Nucleus accumbens (tissue), 56 donors: ENCODE data around the gene ZC3H14.

Source experiments
- DNase-seq, 56 donors: peaks; one replicate each; lab custom pipeline; 2025; lab: John Stamatoyannopoulos, UW

Gene ZC3H14

DNA sequence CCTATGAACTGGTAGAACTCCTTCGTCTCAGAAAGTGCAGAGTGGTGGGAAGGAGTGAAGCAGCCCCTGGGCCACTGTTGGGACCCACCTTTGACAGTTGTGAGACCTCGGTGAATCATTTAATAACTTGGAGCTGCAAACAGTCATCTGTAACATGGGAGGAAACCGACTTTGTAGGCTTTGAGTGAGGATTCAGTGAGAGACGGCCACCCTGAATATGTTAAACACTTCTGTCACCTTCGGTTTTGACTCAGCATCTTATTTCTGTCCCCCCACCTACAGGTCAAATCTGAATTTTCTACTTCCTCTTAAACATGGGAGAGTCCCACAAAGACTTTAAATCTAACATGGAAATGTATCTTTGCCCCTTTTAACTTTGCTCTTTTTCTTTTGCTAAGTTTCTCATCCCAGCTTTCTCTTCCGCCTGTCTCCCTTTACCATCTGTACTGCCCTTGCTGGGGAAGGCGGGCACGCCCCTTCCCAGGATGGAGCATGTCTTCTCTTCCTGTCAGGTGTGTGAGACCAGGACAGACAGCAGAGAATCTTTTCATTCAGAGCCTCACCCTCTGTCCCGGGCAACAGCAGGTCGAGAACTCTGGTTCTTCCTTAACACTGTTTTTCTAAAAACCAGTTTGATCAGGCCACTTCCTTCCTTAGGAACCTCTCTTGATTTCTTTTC is 37.1 kb downstream of the ZC3H14 start:
- DNase-seq = no peak

DNA sequence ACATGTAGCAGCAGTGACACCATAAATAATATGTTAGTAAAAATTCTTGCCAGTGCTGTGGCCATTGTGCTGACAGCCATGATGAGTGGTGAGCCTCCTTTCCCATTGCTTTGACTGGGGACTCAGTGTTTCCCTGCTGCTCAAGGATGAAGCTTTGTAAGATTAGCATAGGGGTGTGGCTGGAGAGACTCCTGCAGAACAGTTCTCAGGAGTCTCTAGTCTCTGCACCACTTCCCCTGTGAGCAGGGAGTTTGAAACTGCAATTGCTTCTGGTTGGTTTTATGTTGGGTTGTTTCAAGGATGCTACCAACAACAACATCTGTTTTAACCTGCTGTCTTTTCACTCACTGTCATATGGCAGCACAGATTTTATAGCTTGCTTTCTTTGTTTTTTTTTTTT is 41.4 kb downstream of the ZC3H14 start:
- DNase-seq = no peak

DNA sequence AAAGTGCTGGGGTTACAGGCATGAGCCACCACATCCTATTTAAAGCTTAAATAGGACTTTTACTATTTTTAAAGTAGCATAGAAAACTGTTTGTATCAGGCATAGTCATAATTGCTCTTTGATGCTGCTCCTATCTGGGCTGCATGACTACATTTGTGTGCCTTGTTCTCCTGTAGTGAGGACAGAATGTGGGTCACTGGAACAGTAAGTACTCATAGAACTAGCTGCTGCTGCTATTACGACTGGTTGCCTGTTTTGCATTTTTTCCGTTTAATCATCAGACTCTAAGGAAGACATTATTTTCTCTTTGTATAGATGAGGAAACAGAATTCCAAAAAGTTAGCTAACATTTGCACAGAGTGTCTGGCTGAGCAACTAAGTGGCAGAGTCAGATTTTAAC is 42.8 kb downstream of the ZC3H14 start:
- no peak for DNase-seq

GRCh38 chr14:88607829-88608228 is 45.0 kb downstream of the ZC3H14 start:
- DNase-seq = no peak

DNA sequence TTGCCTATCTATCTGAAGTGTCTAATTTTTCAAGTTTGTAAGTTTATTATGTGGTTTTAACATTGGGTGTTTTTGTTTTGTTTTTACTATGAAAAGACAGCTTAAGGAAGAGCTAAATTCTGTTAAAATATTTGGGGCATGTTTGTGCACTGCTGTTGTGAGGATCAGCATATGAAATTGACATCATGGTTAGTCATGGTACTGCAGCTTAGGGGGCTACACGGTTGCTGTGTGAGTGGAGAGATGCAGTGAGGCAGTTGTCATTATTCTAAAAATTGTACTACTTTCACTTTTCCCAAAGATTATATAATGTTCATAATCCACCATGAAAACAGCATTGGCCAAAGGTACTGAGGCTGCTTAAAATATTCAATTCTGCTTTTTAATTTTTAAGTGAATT is 49.0 kb downstream of the ZC3H14 start:
- DNase-seq = no peak

DNA sequence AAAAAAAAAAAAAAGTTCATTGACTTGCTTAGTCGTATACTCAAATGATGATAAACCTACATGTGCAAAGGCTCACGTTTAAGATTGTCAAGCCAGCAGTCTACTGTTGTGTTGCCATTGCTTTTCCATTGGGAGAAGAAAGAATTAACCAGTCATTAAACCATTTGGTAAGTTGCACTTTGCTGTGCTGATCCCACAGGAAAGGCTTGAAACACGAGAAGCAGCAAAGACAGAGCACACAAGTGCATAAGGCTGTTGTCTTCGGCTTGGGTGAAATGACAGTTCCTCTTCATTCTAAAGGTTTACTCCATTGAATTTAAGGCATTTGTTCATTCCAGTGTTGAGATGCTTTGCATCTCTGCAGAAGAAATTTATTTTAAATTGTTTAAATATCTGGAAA is 50.1 kb downstream of the ZC3H14 start:
- DNase-seq = no peak

- no peak for DNase-seq
Measured at GRCh38 chr14:88613552-88614010, 50.7 kb downstream of the ZC3H14 start.

- no peak for DNase-seq
Measured at GRCh38 chr14:88614218-88614907, 51.5 kb downstream of the ZC3H14 start.

GRCh38 chr14:88616697-88617096 is 53.9 kb downstream of the ZC3H14 start:
- DNase-seq = no peak

GRCh38 chr14:88617479-88617878 is 54.6 kb downstream of the ZC3H14 start:
- DNase-seq = no peak

DNA sequence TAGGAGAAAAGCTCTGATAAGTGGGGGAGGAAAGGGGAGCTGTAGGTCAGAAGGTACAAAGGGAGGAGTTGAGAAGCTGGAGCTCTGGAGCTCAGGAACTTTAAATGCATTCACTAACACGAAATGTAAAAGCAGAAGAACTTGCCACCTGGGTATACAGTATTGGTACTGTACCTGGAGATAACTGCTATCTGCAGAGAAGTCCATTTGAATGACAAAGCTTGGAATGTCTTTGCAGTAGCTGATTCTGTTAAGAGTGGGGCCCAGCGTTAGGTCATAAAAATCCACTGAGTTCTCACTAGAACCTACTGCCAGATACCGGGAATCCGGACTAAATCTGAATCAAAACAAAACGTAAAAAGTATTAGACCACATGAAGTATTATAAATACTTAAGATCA is 55.6 kb downstream of the ZC3H14 start:
- no peak for DNase-seq

DNA sequence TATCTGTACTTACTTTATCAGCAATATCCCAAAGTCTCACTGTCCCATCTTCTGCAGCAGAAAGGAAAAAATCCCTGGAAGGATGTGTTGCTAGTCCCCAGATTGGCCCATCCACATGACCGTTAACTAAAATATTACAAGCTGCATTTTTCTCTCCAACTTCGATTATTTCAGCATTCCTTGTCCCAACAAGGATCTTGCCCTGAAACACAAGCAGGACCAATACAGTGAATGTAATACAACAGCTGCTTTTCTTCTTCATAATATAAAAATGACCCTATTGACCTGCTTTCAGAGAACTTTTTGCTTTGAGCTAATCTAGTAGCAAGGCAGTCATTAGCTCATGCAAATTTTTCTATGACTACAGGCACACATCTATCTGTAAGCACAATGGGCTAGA is 58.3 kb downstream of the ZC3H14 start:
- DNase-seq = no peak

DNA sequence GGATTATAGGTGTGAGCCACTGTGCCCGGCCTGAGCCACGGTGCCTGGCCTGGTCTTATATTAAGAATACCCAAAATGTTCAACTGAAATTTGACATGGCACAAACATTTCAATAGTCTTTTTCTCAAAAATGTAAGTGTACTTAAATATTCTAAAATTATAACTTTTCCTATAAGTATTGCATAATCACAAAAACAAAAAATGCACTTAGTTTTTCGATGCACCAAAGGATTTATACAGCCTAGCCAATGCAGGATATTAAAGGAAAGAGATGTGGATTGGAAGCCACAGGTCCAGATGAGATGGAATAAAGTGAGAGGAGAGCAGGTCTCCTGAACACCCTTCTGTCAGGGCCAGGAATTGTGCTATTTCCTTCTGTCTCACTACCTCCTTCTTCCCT is 62.8 kb downstream of the ZC3H14 start:
- DNase-seq = no peak

DNA sequence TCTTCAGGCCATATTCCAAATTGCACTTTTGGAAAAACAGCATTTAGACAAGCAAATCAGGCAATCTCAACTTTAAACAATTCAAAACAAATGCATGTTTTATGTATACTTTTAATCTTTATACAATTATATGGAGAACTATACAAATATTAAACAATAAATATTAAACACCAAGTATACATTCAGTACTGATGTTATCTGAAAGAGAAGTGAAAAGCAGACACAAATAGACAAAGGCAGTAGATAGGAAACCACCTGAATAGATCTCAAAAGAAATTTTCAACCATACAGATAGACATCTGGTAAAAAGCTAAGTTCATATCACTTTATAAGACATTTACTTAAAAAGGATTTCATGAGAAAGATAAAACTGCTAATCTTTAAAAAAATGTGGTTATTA is 65.2 kb downstream of the ZC3H14 start:
- DNase-seq = no peak

- no peak for DNase-seq
Measured at GRCh38 chr14:88628462-88628861, 65.6 kb downstream of the ZC3H14 start.

- DNase-seq = no peak
Measured at GRCh38 chr14:88630565-88630964, 67.7 kb downstream of the ZC3H14 start.

- DNase-seq = no peak
Measured at GRCh38 chr14:88631091-88631490, 68.3 kb downstream of the ZC3H14 start.

DNA sequence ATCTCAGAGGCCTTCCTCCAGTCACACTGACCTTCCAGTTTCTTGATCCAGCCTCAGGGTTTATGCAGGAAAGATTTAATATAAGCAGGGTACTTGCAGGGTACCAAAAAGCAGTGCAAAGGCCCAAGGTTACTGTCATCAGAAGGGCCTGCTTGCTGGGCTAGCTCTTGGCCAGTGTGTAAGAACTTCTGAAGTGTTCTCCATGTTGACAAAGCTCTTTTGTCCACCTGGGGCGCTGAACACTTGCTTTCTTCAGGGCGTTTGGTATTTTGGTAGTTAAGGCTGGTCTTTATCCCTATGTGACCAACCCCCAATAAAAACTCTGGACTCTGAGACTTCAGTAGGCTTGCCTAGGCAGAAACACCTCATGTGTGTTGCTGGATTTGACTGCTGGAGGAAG is 69.7 kb downstream of the ZC3H14 start:
- no peak for DNase-seq

GRCh38 chr14:88639221-88639620 is 76.4 kb downstream of the ZC3H14 start:
- DNase-seq = no peak

- DNase-seq = no peak
Measured at GRCh38 chr14:88660056-88660455, 97.2 kb downstream of the ZC3H14 start.

DNA sequence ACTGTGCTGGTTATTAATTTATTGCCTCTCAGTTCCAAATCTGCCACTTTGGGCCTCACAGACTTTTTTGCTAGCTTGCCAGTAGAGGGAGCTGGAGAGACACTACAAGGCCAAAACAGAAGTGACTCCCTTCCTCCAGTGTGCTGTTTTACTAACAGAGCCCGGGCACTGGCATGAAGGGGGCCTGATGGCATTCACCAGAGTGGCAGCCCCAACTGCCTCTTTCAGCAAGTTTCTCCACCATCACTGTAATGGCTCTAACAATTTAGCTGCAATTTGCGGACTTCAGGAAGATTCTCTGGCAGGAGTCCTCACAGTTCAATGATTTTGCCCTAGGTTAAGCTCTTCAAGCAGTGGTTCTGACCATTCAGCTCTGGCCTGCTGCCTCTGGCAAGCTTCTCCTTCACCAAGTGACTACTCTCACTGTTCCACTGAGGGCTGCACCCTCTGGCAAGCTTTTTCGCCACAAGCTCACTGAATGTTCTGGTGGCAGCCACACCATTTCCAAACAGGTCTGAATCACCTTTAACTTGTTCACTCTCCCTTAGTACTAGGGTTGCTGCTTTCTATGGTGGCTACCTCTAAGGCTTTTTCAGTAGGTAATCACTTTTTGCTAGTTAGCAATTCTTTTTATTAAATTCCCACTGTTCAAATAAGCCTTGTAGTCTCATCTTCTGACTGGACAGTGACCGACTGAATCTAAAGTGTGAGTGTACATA is 104.9 kb downstream of the ZC3H14 start:
- peak in 49 of 56 donors; percentile 5 to 76 (median 39) for DNase-seq
